ENCODE data around the gene SHISA4.
"Not testable (repeated sequence)": the region's sequence is repeated elsewhere in the genome, so short reads cannot be mapped to it uniquely, and the experiment has no call there.

The SHISA4 gene

GRCh38 chr1:201930137-201930536 is 41.4 kb downstream of the SHISA4 start:
- DNase-seq (ENCODE audit: low spot score): no peak

GRCh38 chr1:201930803-201931202 is 42.1 kb downstream of the SHISA4 start:
- DNase-seq (ENCODE audit: low spot score): no peak

GRCh38 chr1:201933840-201934430 is 45.2 kb downstream of the SHISA4 start:
- no peak for DNase-seq (ENCODE audit: low spot score)

- no peak for DNase-seq (ENCODE audit: low spot score)
These were observed 49.0 kb downstream of the SHISA4 start for GRCh38 chr1:201937624-201938213.

- no peak for DNase-seq (ENCODE audit: low spot score)
These were observed 49.8 kb downstream of the SHISA4 start for GRCh38 chr1:201938440-201939035.

GRCh38 chr1:201939148-201939547 is 50.5 kb downstream of the SHISA4 start:
- no peak for DNase-seq (ENCODE audit: low spot score)

- no peak for DNase-seq (ENCODE audit: low spot score)
These were observed 50.9 kb downstream of the SHISA4 start for GRCh38 chr1:201939574-201939973.

GRCh38 chr1:201940316-201940715 is 51.6 kb downstream of the SHISA4 start:
- DNase-seq (ENCODE audit: low spot score): not testable (repeated sequence)

- no peak for DNase-seq (ENCODE audit: low spot score)
These were observed 52.9 kb downstream of the SHISA4 start for GRCh38 chr1:201941420-201942128.

GRCh38 chr1:201942129-201942495 is 53.4 kb downstream of the SHISA4 start:
- DNase-seq (ENCODE audit: low spot score): no peak
